A673 (cell line): ENCODE results near the gene CDC37L1. TPM values are rescaled to one million over a fixed set of nuclear protein-coding genes. Genes with fewer than 3 reads are reported as not detected.

Experiments used
- BruUV-seq: library from RNA; stranded (reverse); fragments of 400-500 nt; replicated peaks from 2 replicates; lab custom pipeline; 2021; lab: Mats Ljungman, UMichigan
- CTCF ChIA-PET: fragments of 300-600 bp; sonication (Branson Sonifier 250); formaldehyde crosslinking; loops from one replicate; lab custom pipeline; 2022; ENCODE audit warnings: antibody characterized with exemption; lab: Charles Lee
- POLR2A ChIA-PET: fragments of 300-600 bp; sonication (Branson Sonifier 250); formaldehyde crosslinking; loops from one replicate; lab custom pipeline; 2022; ENCODE audit warnings: antibody characterized with exemption; ENCODE audit not compliant: low non-redundant PET; lab: Charles Lee
- DNase-seq: peaks from one replicate; pipeline ENCODE4 v3.0.0-alpha.2; 2015; ENCODE audit warnings: low spot score
- H3K27ac ChIP-seq: fragments of 200-600 bp; sonication (generic); 2 replicates; pipeline ENCODE4 v1.5.1; 2016; ENCODE audit warnings: mixed run types, low read depth, mild to moderate bottlenecking, mixed read lengths, antibody characterized with exemption, low read length; ENCODE audit not compliant: poor library complexity, severe bottlenecking
- H3K27me3 ChIP-seq: fragments of 200-600 bp; sonication (generic); replicated peaks from 2 replicates; pipeline ENCODE4 v1.6.1; 2017; ENCODE audit warnings: mixed run types, low read depth, mild to moderate bottlenecking, mixed read lengths, antibody characterized with exemption, low read length; ENCODE audit not compliant: insufficient read depth, poor library complexity
- H3K36me3 ChIP-seq: fragments of 200-600 bp; sonication (generic); 2 replicates; pipeline ENCODE4 v1.6.1; 2016; ENCODE audit warnings: mixed run types, mild to moderate bottlenecking, mixed read lengths, antibody characterized with exemption, low read length; ENCODE audit not compliant: insufficient read depth, poor library complexity, severe bottlenecking
- H3K4me1 ChIP-seq: fragments of 200-600 bp; sonication (generic); 2 replicates; pipeline ENCODE4 v1.6.1; 2017; ENCODE audit warnings: mixed run types, mild to moderate bottlenecking, mixed read lengths, antibody characterized with exemption, low read length; ENCODE audit not compliant: insufficient read depth, poor library complexity, severe bottlenecking
- H3K4me3 ChIP-seq: fragments of 200-600 bp; sonication (generic); 2 replicates; pipeline ENCODE4 v1.5.1; 2016; ENCODE audit warnings: low read depth, mixed run types, mild to moderate bottlenecking, mixed read lengths, low read length; ENCODE audit not compliant: poor library complexity, severe bottlenecking
- H3K9me3 ChIP-seq: fragments of 200-600 bp; sonication (generic); 2 replicates; pipeline ENCODE4 v1.6.1; 2016; ENCODE audit warnings: mixed run types, low read depth, mild to moderate bottlenecking, mixed read lengths, antibody characterized with exemption, low read length; ENCODE audit not compliant: poor library complexity, severe bottlenecking
- EZH2 ChIP-seq: fragments of 200-600 bp; sonication (generic); IDR thresholded peaks from 2 replicates; pipeline ENCODE4 v1.6.1; 2017; ENCODE audit warnings: borderline replicate concordance, low read depth, mild to moderate bottlenecking, mixed read lengths, antibody characterized with exemption, low read length; ENCODE audit not compliant: poor library complexity, severe bottlenecking
- intact Hi-C: fragments of 100-400 bp; cut with micrococcal nuclease; formaldehyde crosslinking; loops from one replicate; pipeline ENCODE4 v1.10.0; 2022; ENCODE audit not compliant: unreplicated experiment
- total RNA-seq: library from RNA; stranded (reverse); gene quantifications from 2 replicates; pipeline ENCODE4 v1.2.3, GENCODE V29; 2021
- TF ChIP-seq, protein P1 (sequence below): fragments of 300-800, 200-600 bp; sonication (generic); conservative IDR thresholded peaks from 2 replicates; pipeline ENCODE4 v1.5.1; 2017; ENCODE audit warnings: low read depth, mild to moderate bottlenecking, antibody characterized with exemption, low read length, moderate library complexity, mixed read lengths

CDC37L1 gene
- total RNA-seq, 1 experiment from 2014 or later, result 28.7 TPM

DNA sequence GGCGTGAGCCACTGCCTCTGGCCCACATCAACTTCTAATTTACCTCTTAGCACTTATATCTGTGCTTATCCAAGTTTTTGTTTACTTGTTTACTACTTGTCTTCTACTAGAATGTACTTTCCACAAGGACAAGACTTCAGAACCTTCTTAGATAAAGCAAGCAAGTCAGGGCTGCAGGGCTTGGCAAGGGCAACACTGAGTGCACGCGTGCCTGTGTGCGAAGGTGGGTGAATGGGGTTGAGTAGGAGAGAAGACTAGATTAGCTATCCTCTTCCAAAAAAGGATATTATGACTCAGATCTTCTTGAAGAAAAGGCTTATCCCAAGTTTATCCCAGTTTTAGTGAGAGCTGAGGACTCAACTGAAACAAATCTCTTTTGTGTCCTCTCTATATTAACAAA lies 42.4 kb downstream of the CDC37L1 start:
- no peak for TF ChIP-seq EZH2
- TF ChIP-seq, protein P1, sequence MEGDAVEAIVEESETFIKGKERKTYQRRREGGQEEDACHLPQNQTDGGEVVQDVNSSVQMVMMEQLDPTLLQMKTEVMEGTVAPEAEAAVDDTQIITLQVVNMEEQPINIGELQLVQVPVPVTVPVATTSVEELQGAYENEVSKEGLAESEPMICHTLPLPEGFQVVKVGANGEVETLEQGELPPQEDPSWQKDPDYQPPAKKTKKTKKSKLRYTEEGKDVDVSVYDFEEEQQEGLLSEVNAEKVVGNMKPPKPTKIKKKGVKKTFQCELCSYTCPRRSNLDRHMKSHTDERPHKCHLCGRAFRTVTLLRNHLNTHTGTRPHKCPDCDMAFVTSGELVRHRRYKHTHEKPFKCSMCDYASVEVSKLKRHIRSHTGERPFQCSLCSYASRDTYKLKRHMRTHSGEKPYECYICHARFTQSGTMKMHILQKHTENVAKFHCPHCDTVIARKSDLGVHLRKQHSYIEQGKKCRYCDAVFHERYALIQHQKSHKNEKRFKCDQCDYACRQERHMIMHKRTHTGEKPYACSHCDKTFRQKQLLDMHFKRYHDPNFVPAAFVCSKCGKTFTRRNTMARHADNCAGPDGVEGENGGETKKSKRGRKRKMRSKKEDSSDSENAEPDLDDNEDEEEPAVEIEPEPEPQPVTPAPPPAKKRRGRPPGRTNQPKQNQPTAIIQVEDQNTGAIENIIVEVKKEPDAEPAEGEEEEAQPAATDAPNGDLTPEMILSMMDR, result no peak
- no TSS peak for BruUV-seq
- ChIA-PET CTCF (no interaction called here), POLR2A (no interaction called here)
- DNase-seq, result no peak
- intact Hi-C loops, result no loop called here
- H3K27ac ChIP-seq, result no peak overlapping the region
- H3K9me3 ChIP-seq, result no peaks in the 10 kb centered on the region
- H3K27me3 ChIP-seq, result no peaks in the 10 kb centered on the region
- H3K4me1 ChIP-seq, result no peaks in the 10 kb centered on the region
- H3K4me3 ChIP-seq, result no peak overlapping the region
- H3K36me3 ChIP-seq, result peaks cover 60% of the 10 kb centered on the region

DNA sequence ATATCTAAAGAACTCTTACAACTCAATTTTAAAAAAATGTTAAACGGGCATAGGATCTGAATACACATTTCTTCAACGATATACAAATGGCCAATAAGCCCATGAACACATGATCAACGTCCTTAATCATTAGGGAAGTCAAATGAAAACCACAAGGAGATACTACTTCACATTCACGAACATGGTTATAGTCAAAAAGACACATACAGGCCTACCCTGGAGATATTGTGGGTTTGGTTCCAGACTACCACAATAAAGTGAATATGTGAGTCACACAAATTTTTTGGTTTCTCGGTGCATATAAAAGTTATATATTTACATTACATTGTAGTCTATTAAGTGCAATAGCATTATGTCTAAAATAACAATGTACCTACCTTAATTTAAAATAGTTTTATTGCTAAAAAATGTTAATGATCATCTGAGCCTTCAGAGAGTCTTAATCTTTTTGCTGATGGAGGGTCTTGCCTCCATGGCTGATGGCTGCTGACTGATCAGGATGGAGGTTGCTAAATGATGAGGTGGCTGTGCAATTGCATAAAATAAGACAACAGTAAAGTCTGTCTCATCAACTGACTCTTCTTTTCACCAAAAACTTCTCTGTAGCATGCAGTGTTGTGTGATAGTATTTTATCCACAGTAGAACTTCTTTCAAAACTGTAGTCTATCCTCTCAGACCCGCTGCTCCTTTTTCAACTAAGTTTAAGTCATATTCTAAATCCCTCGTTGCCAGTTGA lies 46.5 kb downstream of the CDC37L1 start:
- TF ChIP-seq EZH2, result no peak
- TF ChIP-seq, protein P1, result no peak
- H3K27me3 ChIP-seq, result no peaks in the 10 kb centered on the region
- H3K9me3 ChIP-seq, result no peaks in the 10 kb centered on the region
- H3K27ac ChIP-seq, result no peak overlapping the region
- ChIA-PET POLR2A (no interaction called here), CTCF (no interaction called here)
- H3K36me3 ChIP-seq, result peaks cover 22% of the 10 kb centered on the region
- DNase-seq, result no peak
- BruUV-seq, result no TSS peak
- no peaks in the 10 kb centered on the region for H3K4me1 ChIP-seq
- intact Hi-C loops, result no loop called here
- H3K4me3 ChIP-seq, result no peak overlapping the region

DNA sequence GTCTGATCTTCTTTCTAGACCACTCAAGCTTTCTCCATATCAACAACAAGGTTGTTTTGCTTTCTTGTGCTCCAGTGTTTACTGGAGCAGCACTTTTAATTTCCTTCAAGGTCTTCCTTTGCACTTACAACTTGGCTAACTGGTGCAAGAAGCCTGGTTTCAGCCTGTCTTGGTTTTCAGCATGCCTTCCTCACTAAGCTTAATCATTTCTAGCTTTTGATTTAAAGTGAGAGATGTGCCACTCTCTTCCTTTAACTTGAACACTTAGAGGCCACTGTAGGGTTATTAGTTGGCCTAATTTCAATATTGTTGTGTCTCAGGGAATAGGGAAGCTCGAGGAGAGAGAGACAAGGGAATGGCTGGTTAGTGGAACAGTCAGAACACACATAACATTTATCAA lies 48.2 kb downstream of the CDC37L1 start:
- Histone ChIP-seq H3K4me3 (no peak overlapping the region), H3K36me3 (peaks cover 11% of the 10 kb centered on the region), H3K4me1 (no peaks in the 10 kb centered on the region), H3K27ac (no peak overlapping the region), H3K9me3 (no peaks in the 10 kb centered on the region), H3K27me3 (no peaks in the 10 kb centered on the region)
- CTCF ChIA-PET, result no interaction called here
- POLR2A ChIA-PET, result no interaction called here
- DNase-seq, result no peak
- TSS peak; percentile 4 for BruUV-seq
- intact Hi-C loops, result no loop called here
- TF ChIP-seq, protein P1, result no peak
- TF ChIP-seq EZH2, result no peak
